HG02852 (cell line): ENCODE data around the gene FAM174B.

Experiments
- ATAC-seq: cut with Tn5 transposase; IDR thresholded peaks from one replicate; pipeline ENCODE4 v1.9.1; 2021; ENCODE audit warnings: mild to moderate bottlenecking, moderate library complexity; ENCODE audit not compliant: unreplicated experiment

Gene FAM174B

DNA sequence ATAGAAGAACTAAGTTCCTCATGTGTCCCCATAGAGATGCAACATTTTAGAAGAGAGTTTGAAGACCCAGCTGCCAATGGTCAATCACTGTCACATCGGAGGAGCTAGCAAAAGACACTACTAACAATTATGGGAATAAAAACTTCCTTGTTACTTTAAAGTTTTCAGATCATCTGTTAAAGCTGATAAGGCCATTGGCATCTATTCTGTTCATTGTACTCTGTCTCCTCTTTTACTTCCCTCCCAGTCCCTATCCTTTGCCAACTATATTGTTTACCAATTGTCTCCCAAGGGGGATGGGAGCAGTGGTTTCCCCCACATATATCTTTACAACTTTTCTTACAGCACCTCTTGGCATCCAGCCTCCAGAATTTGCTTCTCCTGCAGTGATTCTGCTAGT is 81.0 kb downstream of the FAM174B start:
- ATAC-seq = no peak

DNA sequence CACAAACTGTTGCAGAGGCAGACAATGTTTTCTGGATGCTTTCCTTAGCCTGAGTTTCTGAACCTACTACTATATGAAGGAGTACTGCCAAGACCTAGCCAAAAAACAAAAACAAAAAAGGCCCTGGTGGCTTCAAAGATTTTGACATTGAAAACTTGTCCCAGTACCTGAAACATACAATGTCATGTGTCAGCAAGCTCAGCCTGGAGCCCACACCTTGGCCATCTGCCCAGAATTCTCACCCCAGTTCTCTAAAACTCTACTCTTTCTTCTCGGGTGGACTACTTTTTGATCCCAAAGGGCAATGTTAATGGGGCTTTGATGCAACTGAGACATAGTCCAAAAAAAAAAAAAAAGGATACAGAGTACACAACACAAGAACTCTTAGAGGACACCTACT is 81.4 kb downstream of the FAM174B start:
- ATAC-seq = no peak

- ATAC-seq = no peak
Observed at GRCh38 chr15:92571824-92572223, 83.8 kb downstream of the FAM174B start.

- no peak for ATAC-seq
Observed at GRCh38 chr15:92570391-92570790, 85.2 kb downstream of the FAM174B start.

DNA sequence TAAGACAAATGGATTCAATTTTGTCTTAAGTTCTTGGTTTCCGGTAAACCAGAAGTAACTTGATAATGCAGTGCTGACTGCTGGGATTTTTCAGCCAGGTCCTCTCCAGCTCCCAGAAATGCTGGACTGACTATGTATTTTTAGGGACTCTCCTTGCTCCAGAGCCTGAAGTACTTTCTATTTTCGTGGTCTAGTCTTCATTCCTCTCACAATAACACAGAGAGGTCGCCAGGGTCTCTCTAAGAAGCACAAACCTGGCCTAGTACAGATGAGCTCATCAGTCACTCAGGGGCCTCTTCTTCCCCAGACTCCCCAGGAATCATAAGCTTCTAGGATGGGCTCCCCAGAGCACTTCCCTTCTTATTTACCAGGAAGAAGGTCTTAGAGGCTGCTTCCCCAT is 85.8 kb downstream of the FAM174B start:
- no peak for ATAC-seq
